Tongue (tissue), 2 donors: Measurements from ENCODE around the gene MORC4. TPM values are rescaled to one million over a fixed set of nuclear protein-coding genes. Genes with fewer than 3 reads are reported as not detected.
"Not testable (repeated sequence)": the region's sequence is repeated elsewhere in the genome, so short reads cannot be mapped to it uniquely, and the experiment has no call there.

ENCODE experiments used
- DNase-seq: peaks from one replicate; pipeline ENCODE4 v3.0.0-alpha.2; 2015
- total RNA-seq: library from RNA; depleted of rRNA; stranded (reverse); fragments of >200 nt; gene quantifications from one replicate; pipeline ENCODE4 v1.2.3, GENCODE V29; 2014

The MORC4 gene
- 60.0 TPM for total RNA-seq

GRCh38 chrX:107000013-107000515, at the start of gene MORC4:
Gene MORC4, minus strand, starts transcription at chrX:107000212. Its CDS starts 243 bp downstream, at chrX:106999969.
- DNase-seq: peak; percentile 89

GRCh38 chrX:107047622-107048021, 47.6 kb upstream of the MORC4 start:
- DNase-seq: no peak

- no peak for DNase-seq
These were observed 29.7 kb upstream of the MORC4 start for GRCh38 chrX:107029752-107030151.

DNA sequence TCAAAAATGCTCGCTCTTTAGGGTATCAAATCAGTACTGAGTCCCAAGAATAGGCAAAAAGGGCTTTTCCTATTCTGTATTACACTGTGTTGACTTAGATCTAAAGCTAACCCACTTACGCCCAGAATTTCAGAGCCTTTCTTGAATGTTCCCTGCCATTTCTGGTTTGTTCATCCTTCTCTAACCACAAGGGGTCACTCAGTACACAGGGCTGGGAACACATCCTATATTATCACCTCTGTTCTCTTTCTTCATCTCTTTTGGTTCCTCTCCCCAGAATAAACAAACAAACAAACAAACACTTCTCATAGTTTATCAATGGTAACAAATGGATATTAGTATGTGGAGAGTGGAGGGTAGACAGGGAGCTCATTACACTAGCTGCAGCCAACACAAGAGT, 25.5 kb upstream of the MORC4 start:
- peak; percentile 43 for DNase-seq

GRCh38 chrX:107014936-107015335, 14.9 kb upstream of the MORC4 start:
- peak; percentile 49 for DNase-seq

GRCh38 chrX:107008034-107008433, 8.0 kb upstream of the MORC4 start:
- DNase-seq: no peak

GRCh38 chrX:106999002-106999975, 723 bp downstream of the MORC4 start:
- peak; percentile 79 for DNase-seq

GRCh38 chrX:106997611-106998010, 2.4 kb downstream of the MORC4 start:
- peak; percentile 28 for DNase-seq

DNA sequence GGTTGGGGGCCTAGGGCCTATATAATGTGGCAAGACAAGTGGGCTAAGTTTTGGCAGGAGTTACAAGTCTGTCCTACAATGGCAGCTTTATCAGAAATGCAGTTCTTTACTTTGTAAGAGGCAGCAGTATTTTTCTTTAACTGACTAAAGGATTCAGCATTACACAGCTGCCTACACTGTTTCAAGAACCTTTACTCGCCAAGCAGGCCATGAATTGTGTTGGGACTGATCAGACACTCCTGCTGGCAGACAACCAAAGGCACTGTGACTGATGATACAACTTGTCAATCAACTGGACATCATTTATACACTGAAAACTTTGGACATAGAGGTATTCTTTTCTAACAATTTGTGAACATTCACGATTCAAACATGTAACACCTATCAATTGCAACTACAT, 4.3 kb downstream of the MORC4 start:
- no peak for DNase-seq

DNA sequence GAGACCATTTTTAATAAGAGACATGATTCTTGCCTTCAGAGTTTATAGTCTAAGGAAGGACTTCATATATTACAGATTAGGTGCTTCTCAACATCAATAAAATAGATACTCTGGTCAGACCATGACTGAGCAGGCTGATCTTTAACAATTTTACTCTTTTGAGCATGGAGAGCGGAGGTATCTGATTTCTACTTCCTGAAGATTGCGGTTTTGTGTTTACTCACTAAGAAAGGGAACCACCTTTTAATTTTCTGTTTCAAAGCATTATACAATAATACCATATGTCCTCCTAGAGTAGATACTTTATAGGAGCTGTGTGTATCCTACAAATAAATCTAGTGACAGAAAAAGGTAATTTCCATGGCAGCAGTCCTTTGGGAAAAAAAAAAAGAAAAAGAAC, 12.5 kb downstream of the MORC4 start:
- DNase-seq: no peak

GRCh38 chrX:106980952-106981626, 18.9 kb downstream of the MORC4 start:
- no peak for DNase-seq

GRCh38 chrX:106976416-106976815, 23.6 kb downstream of the MORC4 start:
- DNase-seq: no peak

- DNase-seq: no peak
These were observed 26.4 kb downstream of the MORC4 start for GRCh38 chrX:106973433-106974149.

DNA sequence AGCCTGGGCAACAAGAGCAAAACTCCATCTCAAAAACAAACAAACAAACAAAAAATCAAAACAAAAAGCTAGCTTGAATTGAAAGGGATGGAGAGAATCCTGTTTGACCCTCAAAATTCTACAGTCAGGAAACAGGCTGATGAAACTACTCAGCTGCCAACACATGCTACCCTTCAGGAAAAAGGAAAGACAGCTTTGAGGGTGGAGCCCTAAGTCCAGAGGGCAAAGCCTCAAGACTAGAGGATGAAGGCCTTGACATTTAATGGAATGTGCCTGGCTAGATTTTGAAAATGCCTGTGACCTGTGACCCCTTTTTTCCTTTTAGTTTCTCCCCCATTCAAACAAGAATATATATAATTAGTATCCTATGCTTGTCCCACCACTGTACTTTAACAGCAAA, 27.1 kb downstream of the MORC4 start:
- no peak for DNase-seq

DNA sequence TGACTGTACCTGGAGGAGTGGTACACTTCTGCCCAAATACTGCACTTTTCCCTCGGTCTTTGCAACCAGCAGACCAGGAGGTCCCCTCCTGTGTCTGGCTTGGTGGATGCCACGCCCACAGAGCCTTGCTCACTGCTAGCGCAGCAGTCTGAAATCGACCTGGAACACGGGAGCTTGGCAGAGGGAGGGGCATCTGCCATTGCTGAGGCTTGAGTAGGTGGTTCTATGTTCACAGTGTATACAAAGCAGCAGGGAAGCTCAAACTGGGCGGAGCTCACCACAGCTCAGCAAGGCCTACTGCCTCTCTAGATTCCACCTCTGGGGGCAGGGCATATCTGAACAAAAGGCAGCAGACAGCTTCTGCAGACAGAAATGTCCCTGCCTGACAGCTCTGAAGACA, 33.5 kb downstream of the MORC4 start:
- DNase-seq: not testable (repeated sequence)

DNA sequence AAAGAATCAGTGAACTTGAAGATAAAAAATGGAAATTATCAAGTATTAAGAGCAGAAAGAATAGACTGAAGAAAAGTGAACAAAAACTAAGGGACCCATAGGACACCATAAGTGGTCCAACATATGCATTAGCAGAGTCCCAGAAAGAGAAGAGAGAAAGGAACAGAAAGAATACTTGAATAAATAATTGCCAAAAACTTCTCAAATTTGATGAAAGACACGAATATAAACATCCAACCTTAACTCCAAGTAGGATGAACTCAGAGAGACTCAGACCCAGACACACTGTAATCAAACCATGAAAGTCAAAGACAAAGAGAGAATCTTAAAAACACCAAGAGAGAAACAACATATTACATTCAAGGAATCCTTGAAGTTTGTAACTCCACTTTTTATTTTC, 35.7 kb downstream of the MORC4 start:
- no peak for DNase-seq

GRCh38 chrX:106963111-106963510, 36.9 kb downstream of the MORC4 start:
- DNase-seq: no peak

- DNase-seq: peak; percentile 29
These were observed 40.1 kb downstream of the MORC4 start for GRCh38 chrX:106959901-106960300.

DNA sequence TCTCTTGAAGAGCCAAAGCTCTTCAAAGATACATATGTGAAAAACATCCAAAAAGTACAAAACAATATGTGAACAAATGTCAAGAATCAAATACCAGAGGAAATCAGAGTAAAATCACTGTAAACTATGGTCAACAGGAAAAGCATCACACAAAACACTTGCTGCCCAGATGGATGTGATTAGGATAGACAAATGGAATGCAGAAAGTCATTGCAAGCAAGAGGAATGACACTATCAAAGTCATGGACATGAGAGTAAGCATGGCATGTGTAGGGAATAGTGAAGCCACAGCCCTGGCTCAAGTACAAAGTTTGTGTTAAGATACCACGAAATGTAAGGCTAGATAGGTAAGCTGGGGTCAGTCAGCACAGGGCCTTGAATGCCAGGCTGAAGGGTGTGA, 42.2 kb downstream of the MORC4 start:
- no peak for DNase-seq

GRCh38 chrX:106955004-106955772, 44.8 kb downstream of the MORC4 start:
- DNase-seq: no peak

DNA sequence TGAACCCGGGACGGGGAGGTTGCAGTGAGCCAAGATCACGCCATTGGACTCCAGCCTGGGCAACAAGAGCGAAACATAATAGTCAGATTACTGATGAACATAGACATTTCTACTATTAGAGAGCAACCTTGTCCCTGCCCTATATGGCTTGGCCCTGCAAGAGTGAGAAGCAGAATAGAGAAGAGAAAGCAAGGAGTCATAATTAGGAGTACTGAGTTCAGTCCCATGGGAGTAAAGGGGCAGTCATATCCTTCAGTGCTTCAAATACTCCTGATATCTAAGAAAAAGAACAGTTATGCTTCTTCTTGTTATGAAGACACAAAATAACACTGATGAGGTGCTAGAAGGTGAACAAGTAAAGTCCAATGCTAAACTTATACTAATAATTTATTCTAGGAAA, 46.0 kb downstream of the MORC4 start:
- no peak for DNase-seq

DNA sequence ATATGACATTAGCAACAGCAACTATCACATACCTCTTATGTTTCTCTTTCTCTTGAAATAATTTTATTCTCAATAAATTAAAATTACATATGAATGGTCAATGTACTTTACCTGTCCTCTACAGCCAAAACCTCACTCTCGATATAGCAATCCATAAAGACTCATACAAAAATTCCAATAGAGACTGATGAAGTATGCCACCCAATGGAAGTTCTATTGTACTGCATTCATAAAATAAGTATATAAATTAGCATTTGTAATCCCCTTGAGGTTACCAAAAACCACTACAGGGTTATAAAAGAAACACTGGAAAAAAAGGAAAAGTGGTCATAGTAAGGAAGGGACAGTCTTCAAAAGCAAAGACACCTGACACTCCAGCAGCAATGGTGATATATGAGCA, 47.0 kb downstream of the MORC4 start:
- no peak for DNase-seq
